ENCODE measurements around the gene TMEM204.

Gene TMEM204

DNA sequence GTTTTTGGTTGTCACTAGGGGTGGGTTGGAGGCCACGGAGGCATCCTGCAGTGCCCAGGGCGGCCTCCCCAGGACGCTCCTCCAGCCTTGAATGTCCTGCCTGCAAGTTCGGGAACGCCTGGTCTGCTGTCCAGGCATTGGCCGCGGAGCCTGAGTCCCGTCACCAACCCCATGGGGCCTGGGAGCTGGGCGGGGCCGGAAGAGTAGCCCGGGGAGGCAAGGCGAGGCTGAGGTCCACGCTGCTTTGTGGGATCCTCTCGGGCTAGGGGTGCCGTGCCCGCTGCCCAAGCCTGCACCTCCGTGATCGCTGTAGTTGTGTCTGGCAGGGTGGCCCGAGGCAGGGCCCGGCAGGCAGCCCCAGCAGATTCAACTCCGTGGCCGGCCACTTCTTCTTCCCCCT is 27.6 kb upstream of the TMEM204 start:
- H3K27me3 ChIP-seq (ENCODE audit: insufficient read depth, low read length): no peaks in the 10 kb centered on the region
- no peak overlapping the region for H2BK12ac ChIP-seq (ENCODE audit: low read length)
- H4K12ac ChIP-seq (ENCODE audit: low read depth, low read length): no peak overlapping the region
- no peak overlapping the region for H2BK5ac ChIP-seq (ENCODE audit: low read depth, low read length, poor library complexity)
- H3K4me2 ChIP-seq (ENCODE audit: low read length): no peak overlapping the region
- H2BK120ac ChIP-seq (ENCODE audit: insufficient read depth, low read length, poor library complexity): no peak overlapping the region
- H3K27ac ChIP-seq (ENCODE audit: low read depth, low read length): no peak overlapping the region
- H3K36me3 ChIP-seq (ENCODE audit: control insufficient read depth in 1 of 2, insufficient read depth in 2 of 2, low read length in 2 of 2): peaks cover 80 to 85% of the 10 kb centered on the region in 2 experiments
- no peak overlapping the region for H3K18ac ChIP-seq (ENCODE audit: low read length)
- H2AFZ ChIP-seq (ENCODE audit: insufficient read depth, low read length, poor library complexity): no peak overlapping the region
- peaks cover 8% of the 10 kb centered on the region for H3K9me3 ChIP-seq (ENCODE audit: insufficient read depth, low read depth, low read length)
- no peak overlapping the region for H4K8ac ChIP-seq (ENCODE audit: low read depth, low read length)
- H3K4me3 ChIP-seq (ENCODE audit: low read depth, low read length): no peak overlapping the region
- no peak for DNase-seq
- H3K9ac ChIP-seq (ENCODE audit: low read length): no peak overlapping the region
- H3K14ac ChIP-seq (ENCODE audit: low read length): no peak overlapping the region
- H4K91ac ChIP-seq (ENCODE audit: low read depth, low read length): no peak overlapping the region
- no peak overlapping the region for H2AK5ac ChIP-seq (ENCODE audit: low read length)
- H3K79me2 ChIP-seq (ENCODE audit: control insufficient read depth, insufficient read depth, low read length, poor library complexity): no peaks in the 10 kb centered on the region
- H3K79me1 ChIP-seq (ENCODE audit: low read length): no peaks in the 10 kb centered on the region
- H3K4me1 ChIP-seq (ENCODE audit: control insufficient read depth in 1 of 2, insufficient read depth in 2 of 2, low read length in 2 of 2): no peaks in the 10 kb centered on the region
- no peak overlapping the region for H3K4ac ChIP-seq (ENCODE audit: low read depth, low read length)
- WGBS (ENCODE audit: extremely low coverage, insufficient coverage, insufficient read length): no CpG with 5 or more reads among the region's 22 CpGs
- H3K23ac ChIP-seq (ENCODE audit: low read length): no peak overlapping the region

DNA sequence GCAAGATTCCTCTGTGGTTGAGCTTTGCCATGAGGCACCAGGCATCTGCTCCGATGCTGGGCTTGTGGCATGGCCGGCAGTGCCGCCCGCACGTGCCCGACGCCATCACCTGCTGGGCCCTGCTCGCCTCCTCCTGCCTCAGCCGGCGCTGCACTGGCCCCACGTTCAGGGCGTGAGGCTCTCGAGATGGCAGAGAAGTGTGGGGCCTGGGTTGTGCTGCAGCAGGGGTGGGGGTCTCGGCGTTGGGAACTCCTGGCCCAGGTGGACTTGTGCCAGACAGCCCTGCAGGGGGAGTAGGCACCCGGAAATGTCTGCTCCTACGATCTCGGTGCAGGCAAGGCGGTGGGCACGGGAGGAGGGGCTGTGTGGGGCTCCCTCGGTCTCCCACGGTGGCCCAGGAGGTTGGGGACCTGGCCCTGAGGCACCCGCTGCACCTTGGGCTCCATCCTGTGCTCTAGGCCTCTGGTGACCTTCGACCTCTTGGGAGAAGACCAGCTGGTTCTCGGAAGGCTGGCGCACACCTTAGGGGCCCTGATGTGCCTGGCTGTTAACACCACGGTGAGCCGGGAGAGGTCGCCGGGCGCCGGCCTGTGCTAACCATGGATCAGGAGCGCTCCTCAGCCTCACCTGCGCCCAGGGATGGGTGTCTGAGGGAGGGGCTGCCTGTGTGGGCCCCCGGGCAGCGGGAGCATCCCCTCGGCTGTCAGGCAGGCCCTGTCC is 26.8 kb upstream of the TMEM204 start:
- Histone ChIP-seq H4K91ac (ENCODE audit: low read depth, low read length) (no peak overlapping the region), H3K4me2 (ENCODE audit: low read length) (no peak overlapping the region), H2BK5ac (ENCODE audit: low read depth, low read length, poor library complexity) (no peak overlapping the region), H3K27ac (ENCODE audit: low read depth, low read length) (no peak overlapping the region), H3K14ac (ENCODE audit: low read length) (no peak overlapping the region), H2AFZ (ENCODE audit: insufficient read depth, low read length, poor library complexity) (no peak overlapping the region), H3K4me1 (ENCODE audit: control insufficient read depth in 1 of 2, insufficient read depth in 2 of 2, low read length in 2 of 2) (no peaks in the 10 kb centered on the region), H3K79me1 (ENCODE audit: low read length) (no peaks in the 10 kb centered on the region), H3K18ac (ENCODE audit: low read length) (no peak overlapping the region), H3K9ac (ENCODE audit: low read length) (no peak overlapping the region), H2BK120ac (ENCODE audit: insufficient read depth, low read length, poor library complexity) (no peak overlapping the region), H3K36me3 (ENCODE audit: control insufficient read depth in 1 of 2, insufficient read depth in 2 of 2, low read length in 2 of 2) (peaks cover 76 to 81% of the 10 kb centered on the region in 2 experiments), H2AK5ac (ENCODE audit: low read length) (no peak overlapping the region), H3K23ac (ENCODE audit: low read length) (no peak overlapping the region), H3K4ac (ENCODE audit: low read depth, low read length) (no peak overlapping the region), H3K79me2 (ENCODE audit: control insufficient read depth, insufficient read depth, low read length, poor library complexity) (no peaks in the 10 kb centered on the region), H3K27me3 (ENCODE audit: insufficient read depth, low read length) (no peaks in the 10 kb centered on the region), H2BK12ac (ENCODE audit: low read length) (no peak overlapping the region), H3K9me3 (ENCODE audit: insufficient read depth, low read depth, low read length) (peaks cover 8% of the 10 kb centered on the region), H4K8ac (ENCODE audit: low read depth, low read length) (no peak overlapping the region), H4K12ac (ENCODE audit: low read depth, low read length) (no peak overlapping the region), H3K4me3 (ENCODE audit: low read depth, low read length) (no peak overlapping the region)
- no peak for DNase-seq
- WGBS (ENCODE audit: extremely low coverage, insufficient coverage, insufficient read length): no CpG with 5 or more reads among the region's 37 CpGs

DNA sequence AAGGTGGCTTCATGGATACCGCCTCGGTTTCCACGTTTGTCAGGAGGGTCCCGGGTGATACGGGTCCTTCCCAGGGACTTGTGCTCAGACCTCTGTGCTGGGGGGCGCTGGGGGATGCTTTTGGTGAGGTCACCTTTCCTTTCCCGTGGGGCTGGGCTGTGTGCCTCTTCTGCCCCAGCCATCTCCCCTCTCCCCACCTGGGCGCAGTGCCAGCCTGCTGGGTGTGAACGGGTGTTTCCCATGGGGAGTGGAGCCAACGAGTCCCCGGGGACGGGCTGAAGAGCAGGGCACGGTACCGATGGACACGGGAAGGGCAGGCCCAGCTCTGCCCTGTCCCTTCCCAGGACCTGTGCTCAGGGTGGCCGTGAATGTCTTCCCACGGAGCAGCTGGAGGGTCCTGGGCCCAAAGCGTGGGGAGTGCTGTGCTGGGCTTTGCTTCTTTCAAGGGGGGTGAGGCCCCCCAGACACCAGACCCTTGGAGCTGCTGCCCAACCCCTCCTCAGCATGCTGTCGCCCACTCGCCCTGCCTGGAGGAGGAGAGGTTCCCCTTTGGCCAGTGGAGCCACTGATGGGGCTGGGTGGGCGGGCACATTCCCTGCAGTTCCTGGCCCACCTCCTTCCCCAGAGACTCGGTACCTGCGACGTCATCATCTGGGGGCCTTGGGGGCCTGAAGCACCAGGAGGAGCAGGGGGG is 24.8 kb upstream of the TMEM204 start:
- Histone ChIP-seq H2BK5ac (ENCODE audit: low read depth, low read length, poor library complexity) (no peak overlapping the region), H2AFZ (ENCODE audit: insufficient read depth, low read length, poor library complexity) (no peak overlapping the region), H3K4me1 (ENCODE audit: control insufficient read depth in 1 of 2, insufficient read depth in 2 of 2, low read length in 2 of 2) (no peaks in the 10 kb centered on the region), H2AK5ac (ENCODE audit: low read length) (no peak overlapping the region), H3K27me3 (ENCODE audit: insufficient read depth, low read length) (no peaks in the 10 kb centered on the region), H4K8ac (ENCODE audit: low read depth, low read length) (no peak overlapping the region), H3K9ac (ENCODE audit: low read length) (no peak overlapping the region), H2BK120ac (ENCODE audit: insufficient read depth, low read length, poor library complexity) (no peak overlapping the region), H3K4ac (ENCODE audit: low read depth, low read length) (no peak overlapping the region), H4K91ac (ENCODE audit: low read depth, low read length) (no peak overlapping the region), H2BK12ac (ENCODE audit: low read length) (no peak overlapping the region), H3K18ac (ENCODE audit: low read length) (no peak overlapping the region), H3K9me3 (ENCODE audit: insufficient read depth, low read depth, low read length) (peaks cover 4% of the 10 kb centered on the region), H3K79me2 (ENCODE audit: control insufficient read depth, insufficient read depth, low read length, poor library complexity) (no peaks in the 10 kb centered on the region), H3K23ac (ENCODE audit: low read length) (no peak overlapping the region), H3K79me1 (ENCODE audit: low read length) (no peaks in the 10 kb centered on the region), H3K36me3 (ENCODE audit: control insufficient read depth in 1 of 2, insufficient read depth in 2 of 2, low read length in 2 of 2) (peaks cover 57 to 62% of the 10 kb centered on the region in 2 experiments), H3K4me2 (ENCODE audit: low read length) (no peak overlapping the region), H4K12ac (ENCODE audit: low read depth, low read length) (no peak overlapping the region), H3K14ac (ENCODE audit: low read length) (no peak overlapping the region), H3K27ac (ENCODE audit: low read depth, low read length) (no peak overlapping the region), H3K4me3 (ENCODE audit: low read depth, low read length) (no peak overlapping the region)
- no peak for DNase-seq
- no CpG with 5 or more reads among the region's 24 CpGs for WGBS (ENCODE audit: extremely low coverage, insufficient coverage, insufficient read length)

DNA sequence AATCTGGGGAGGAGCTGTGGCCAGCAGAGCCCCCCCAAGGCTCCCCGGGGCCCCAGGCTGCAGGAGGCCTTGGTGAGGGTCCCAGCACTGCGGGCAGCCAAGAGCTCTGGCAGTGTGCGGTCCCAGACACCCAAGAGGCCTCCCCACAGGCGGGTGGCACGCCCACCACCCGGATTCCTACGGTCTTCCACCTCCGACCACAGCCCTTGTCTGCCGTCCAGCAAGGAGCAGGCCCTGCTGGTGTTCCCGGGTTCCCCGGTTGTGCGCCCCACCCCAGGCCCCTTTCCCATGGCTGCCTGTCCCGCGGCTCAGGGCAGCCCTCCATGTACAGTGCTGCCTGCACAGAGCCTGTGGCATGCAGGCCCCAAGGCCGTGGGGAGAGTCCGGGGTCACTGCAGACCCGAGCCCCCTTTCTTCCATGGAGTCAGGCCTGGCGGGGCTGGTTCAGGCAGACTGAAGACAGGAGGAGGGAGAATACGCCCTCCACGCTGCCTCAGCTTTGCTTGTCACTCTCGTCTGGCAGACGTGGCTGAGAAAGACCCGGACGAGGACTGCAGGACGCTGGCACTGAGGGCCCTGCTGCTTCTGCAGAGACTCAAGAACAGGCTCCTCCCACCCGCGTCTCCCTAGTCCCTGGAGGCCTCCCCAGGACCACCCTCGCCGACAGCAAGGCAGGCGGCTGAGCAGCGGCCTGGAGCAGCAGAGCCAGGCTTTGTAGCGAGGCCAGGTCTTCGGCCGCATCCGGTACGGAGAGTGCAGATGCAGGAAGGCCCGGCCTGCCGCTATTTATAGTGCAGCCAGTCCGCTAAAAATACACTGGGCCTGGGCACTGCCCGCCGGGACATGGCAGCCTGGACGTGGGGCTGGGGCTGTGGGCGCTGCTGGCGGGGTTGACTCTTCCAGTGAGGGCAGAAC is 23.9 kb upstream of the TMEM204 start:
- H4K91ac ChIP-seq (ENCODE audit: low read depth, low read length): no peak overlapping the region
- no peak overlapping the region for H4K8ac ChIP-seq (ENCODE audit: low read depth, low read length)
- H2BK12ac ChIP-seq (ENCODE audit: low read length): no peak overlapping the region
- no peaks in the 10 kb centered on the region for H3K4me1 ChIP-seq (ENCODE audit: control insufficient read depth in 1 of 2, insufficient read depth in 2 of 2, low read length in 2 of 2)
- H3K36me3 ChIP-seq (ENCODE audit: control insufficient read depth in 1 of 2, insufficient read depth in 2 of 2, low read length in 2 of 2): peaks cover 56 to 59% of the 10 kb centered on the region in 2 experiments
- no peak overlapping the region for H3K18ac ChIP-seq (ENCODE audit: low read length)
- no peak overlapping the region for H2AK5ac ChIP-seq (ENCODE audit: low read length)
- H3K4me3 ChIP-seq (ENCODE audit: low read depth, low read length): no peak overlapping the region
- H2AFZ ChIP-seq (ENCODE audit: insufficient read depth, low read length, poor library complexity): no peak overlapping the region
- H3K9me3 ChIP-seq (ENCODE audit: insufficient read depth, low read depth, low read length): peaks cover 6% of the 10 kb centered on the region
- no CpG with 5 or more reads among the region's 44 CpGs for WGBS (ENCODE audit: extremely low coverage, insufficient coverage, insufficient read length)
- no peak overlapping the region for H4K12ac ChIP-seq (ENCODE audit: low read depth, low read length)
- no peak overlapping the region for H2BK5ac ChIP-seq (ENCODE audit: low read depth, low read length, poor library complexity)
- no peak for DNase-seq
- no peak overlapping the region for H3K14ac ChIP-seq (ENCODE audit: low read length)
- H3K23ac ChIP-seq (ENCODE audit: low read length): no peak overlapping the region
- no peak overlapping the region for H3K9ac ChIP-seq (ENCODE audit: low read length)
- no peak overlapping the region for H3K4ac ChIP-seq (ENCODE audit: low read depth, low read length)
- no peaks in the 10 kb centered on the region for H3K79me1 ChIP-seq (ENCODE audit: low read length)
- H3K4me2 ChIP-seq (ENCODE audit: low read length): no peak overlapping the region
- no peak overlapping the region for H2BK120ac ChIP-seq (ENCODE audit: insufficient read depth, low read length, poor library complexity)
- no peaks in the 10 kb centered on the region for H3K79me2 ChIP-seq (ENCODE audit: control insufficient read depth, insufficient read depth, low read length, poor library complexity)
- no peak overlapping the region for H3K27ac ChIP-seq (ENCODE audit: low read depth, low read length)
- H3K27me3 ChIP-seq (ENCODE audit: insufficient read depth, low read length): no peaks in the 10 kb centered on the region

Measured in trophoblast cell (in vitro differentiated cells and primary cell).